ENCODE results near the gene CACNA1A.

DNA sequence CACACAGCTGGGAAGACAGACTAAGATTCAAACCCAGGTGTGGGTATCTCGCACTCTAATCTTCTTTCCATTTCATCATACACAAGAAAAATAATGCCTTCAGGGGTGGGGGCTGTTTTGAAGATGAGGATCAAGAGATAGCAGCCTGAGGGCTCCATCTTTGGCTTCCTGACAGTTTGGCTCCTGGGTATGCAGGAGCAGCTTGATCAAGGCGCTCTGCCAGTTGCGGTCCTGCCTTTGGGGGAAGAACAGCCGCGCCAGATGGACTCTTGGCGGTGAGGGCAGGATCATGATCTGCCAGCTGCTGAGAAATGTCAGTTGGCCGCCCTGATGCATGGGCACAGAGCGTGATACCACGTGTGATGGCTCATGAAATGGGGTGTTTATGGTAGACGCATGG is 236.9 kb downstream of the CACNA1A start:
- TF ChIP-seq, protein P1, sequence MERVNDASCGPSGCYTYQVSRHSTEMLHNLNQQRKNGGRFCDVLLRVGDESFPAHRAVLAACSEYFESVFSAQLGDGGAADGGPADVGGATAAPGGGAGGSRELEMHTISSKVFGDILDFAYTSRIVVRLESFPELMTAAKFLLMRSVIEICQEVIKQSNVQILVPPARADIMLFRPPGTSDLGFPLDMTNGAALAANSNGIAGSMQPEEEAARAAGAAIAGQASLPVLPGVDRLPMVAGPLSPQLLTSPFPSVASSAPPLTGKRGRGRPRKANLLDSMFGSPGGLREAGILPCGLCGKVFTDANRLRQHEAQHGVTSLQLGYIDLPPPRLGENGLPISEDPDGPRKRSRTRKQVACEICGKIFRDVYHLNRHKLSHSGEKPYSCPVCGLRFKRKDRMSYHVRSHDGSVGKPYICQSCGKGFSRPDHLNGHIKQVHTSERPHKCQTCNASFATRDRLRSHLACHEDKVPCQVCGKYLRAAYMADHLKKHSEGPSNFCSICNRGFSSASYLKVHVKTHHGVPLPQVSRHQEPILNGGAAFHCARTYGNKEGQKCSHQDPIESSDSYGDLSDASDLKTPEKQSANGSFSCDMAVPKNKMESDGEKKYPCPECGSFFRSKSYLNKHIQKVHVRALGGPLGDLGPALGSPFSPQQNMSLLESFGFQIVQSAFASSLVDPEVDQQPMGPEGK (tag by site-specific recombination; IDR thresholded peaks at IDR 0.05) = no peak
- TF ChIP-seq, protein P2, sequence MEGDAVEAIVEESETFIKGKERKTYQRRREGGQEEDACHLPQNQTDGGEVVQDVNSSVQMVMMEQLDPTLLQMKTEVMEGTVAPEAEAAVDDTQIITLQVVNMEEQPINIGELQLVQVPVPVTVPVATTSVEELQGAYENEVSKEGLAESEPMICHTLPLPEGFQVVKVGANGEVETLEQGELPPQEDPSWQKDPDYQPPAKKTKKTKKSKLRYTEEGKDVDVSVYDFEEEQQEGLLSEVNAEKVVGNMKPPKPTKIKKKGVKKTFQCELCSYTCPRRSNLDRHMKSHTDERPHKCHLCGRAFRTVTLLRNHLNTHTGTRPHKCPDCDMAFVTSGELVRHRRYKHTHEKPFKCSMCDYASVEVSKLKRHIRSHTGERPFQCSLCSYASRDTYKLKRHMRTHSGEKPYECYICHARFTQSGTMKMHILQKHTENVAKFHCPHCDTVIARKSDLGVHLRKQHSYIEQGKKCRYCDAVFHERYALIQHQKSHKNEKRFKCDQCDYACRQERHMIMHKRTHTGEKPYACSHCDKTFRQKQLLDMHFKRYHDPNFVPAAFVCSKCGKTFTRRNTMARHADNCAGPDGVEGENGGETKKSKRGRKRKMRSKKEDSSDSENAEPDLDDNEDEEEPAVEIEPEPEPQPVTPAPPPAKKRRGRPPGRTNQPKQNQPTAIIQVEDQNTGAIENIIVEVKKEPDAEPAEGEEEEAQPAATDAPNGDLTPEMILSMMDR (tag by site-specific recombination; IDR thresholded peaks at IDR 0.05) = no peak
- TF ChIP-seq ZNF558 (tag by site-specific recombination; IDR thresholded peaks at IDR 0.05) = no peak
- TF ChIP-seq ZBTB49 (tag by site-specific recombination; IDR thresholded peaks at IDR 0.05; ENCODE audit: low read depth) = no peak
- TF ChIP-seq ZNF138 (tag by site-specific recombination; IDR thresholded peaks at IDR 0.05; ENCODE audit: borderline replicate concordance) = no peak
- TF ChIP-seq, protein P3, sequence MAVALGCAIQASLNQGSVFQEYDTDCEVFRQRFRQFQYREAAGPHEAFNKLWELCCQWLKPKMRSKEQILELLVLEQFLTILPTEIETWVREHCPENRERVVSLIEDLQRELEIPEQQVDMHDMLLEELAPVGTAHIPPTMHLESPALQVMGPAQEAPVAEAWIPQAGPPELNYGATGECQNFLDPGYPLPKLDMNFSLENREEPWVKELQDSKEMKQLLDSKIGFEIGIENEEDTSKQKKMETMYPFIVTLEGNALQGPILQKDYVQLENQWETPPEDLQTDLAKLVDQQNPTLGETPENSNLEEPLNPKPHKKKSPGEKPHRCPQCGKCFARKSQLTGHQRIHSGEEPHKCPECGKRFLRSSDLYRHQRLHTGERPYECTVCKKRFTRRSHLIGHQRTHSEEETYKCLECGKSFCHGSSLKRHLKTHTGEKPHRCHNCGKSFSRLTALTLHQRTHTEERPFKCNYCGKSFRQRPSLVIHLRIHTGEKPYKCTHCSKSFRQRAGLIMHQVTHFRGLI (tag by site-specific recombination; IDR thresholded peaks at IDR 0.05) = no peak
- no peak for TF ChIP-seq REST (tag by site-specific recombination; IDR thresholded peaks at IDR 0.05)
- TF ChIP-seq REPIN1 (tag by site-specific recombination; IDR thresholded peaks at IDR 0.05; ENCODE audit: low read depth) = no peak
- no peak for TF ChIP-seq ZNF792 (tag by site-specific recombination; IDR thresholded peaks at IDR 0.05)
- no peak for TF ChIP-seq ZNF274 (IDR thresholded peaks at IDR 0.05; ENCODE audit: low read length)
- no peak for TF ChIP-seq ZNF274 (tag by site-specific recombination; IDR thresholded peaks at IDR 0.05; ENCODE audit: borderline replicate concordance)
- no peak for TF ChIP-seq ZNF530 (tag by site-specific recombination; IDR thresholded peaks at IDR 0.05; ENCODE audit: low read depth)
- TF ChIP-seq ZSCAN16 (tag by site-specific recombination; IDR thresholded peaks at IDR 0.05) = no peak
- no peak for TF ChIP-seq ZNF768 (tag by site-specific recombination; IDR thresholded peaks at IDR 0.05)

Data from HEK293 (cell line).